HUES48 (cell line): ENCODE measurements around the gene AP3D1.
"Not testable (repeated sequence)": the region's sequence is repeated elsewhere in the genome, so short reads cannot be mapped to it uniquely, and the experiment has no call there.

Source experiments
- H3K27ac ChIP-seq: one replicate; pipeline ENCODE4 v1.7.0; 2013; ENCODE audit warnings: low read depth, low read length, inconsistent platforms
- H3K27me3 ChIP-seq: 2 replicates; pipeline ENCODE4 v1.6.1; 2013; ENCODE audit warnings: mild to moderate bottlenecking, low read length; ENCODE audit not compliant: control insufficient read depth, insufficient read depth
- H3K36me3 ChIP-seq: 2 replicates; pipeline ENCODE4 v1.6.1; 2013; ENCODE audit warnings: low read length; ENCODE audit not compliant: control insufficient read depth, insufficient read depth
- H3K4me1 ChIP-seq: 2 replicates; pipeline ENCODE4 v1.6.1; 2013; ENCODE audit warnings: mild to moderate bottlenecking, low read length; ENCODE audit not compliant: control insufficient read depth, insufficient read depth
- H3K4me3 ChIP-seq: 2 replicates; pipeline ENCODE4 v1.5.1; 2013; ENCODE audit warnings: mild to moderate bottlenecking, low read depth, low read length
- H3K9ac ChIP-seq: 2 replicates; pipeline ENCODE4 v1.6.1; 2013; ENCODE audit warnings: mild to moderate bottlenecking, low read depth, low read length, moderate library complexity
- H3K9me3 ChIP-seq: 2 replicates; pipeline ENCODE4 v1.6.1; 2013; ENCODE audit warnings: low read length; ENCODE audit not compliant: control insufficient read depth, insufficient read depth

Gene AP3D1

DNA sequence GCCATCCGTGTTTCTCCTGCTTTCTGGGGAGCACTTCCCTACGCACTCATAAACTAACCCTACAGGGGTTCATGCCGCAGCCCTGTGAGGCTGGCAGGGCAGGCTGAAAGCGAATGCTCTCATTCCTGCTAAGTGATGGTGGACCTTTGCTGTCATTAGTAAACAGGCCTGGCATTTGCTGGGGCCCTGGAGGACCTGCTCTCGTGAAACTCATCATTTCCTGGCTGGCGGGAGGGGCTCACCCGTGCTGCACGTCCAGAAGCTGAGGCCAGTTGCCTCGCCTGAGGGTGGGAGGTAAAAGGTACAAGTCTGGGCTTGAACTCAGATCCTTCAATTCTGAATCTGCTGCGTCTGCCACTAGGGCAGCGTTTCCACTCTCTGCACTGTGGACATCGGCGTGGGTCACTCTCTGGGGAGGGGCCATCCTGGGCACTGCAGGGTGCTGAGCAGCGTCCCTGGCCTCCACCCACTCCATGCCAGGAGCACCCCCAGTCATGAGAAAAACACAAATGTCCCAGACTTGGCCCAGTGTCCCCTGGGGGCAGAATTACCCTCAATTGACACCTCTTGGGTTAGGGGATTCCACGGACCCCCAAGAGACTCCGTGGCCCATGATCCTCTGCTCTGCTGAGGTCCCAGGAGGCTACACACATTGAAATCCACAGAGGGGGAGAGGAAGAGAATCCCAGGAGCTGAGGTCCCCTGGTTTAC, 62.2 kb downstream of the AP3D1 start:
- no peaks in the 10 kb centered on the region for H3K36me3 ChIP-seq
- no peaks in the 10 kb centered on the region for H3K9me3 ChIP-seq
- H3K4me1 ChIP-seq: peaks cover 9% of the 10 kb centered on the region; the same call in 1 of the 2 replicates
- H3K27me3 ChIP-seq: no peaks in the 10 kb centered on the region
- H3K4me3 ChIP-seq: no peak overlapping the region
- H3K9ac ChIP-seq: no peak overlapping the region
- H3K27ac ChIP-seq: peak overlapping the region; percentile 17

DNA sequence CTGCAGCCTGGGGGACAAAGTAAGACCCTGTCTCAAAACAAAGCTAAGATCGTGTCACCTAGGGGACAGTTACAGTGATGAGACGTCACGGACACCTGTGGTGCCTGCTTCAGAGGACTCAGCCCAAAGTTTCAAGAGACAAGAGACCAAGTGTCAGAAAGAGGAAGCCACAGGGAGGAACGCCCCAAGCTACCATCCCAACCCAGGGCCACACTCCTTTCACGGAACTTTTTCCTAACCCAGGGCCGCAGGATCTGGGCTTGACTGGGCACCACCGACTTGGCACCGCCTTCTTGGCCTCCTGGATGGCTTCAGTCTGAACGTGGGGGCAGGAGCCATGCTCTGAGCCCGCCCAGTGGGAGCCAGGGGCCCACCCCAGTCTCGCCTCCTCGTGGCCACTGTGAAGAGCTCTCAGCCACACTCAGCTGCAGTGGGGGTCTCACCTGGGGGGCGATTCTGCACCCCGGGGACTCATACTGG, 63.7 kb downstream of the AP3D1 start:
- Histone ChIP-seq H3K4me3 (no peak overlapping the region), H3K27ac (no peak overlapping the region), H3K9me3 (no peaks in the 10 kb centered on the region), H3K4me1 (peaks cover 9% of the 10 kb centered on the region; the same call in 1 of the 2 replicates), H3K9ac (no peak overlapping the region), H3K36me3 (no peaks in the 10 kb centered on the region; the same call in 1 of the 2 replicates), H3K27me3 (no peaks in the 10 kb centered on the region)

DNA sequence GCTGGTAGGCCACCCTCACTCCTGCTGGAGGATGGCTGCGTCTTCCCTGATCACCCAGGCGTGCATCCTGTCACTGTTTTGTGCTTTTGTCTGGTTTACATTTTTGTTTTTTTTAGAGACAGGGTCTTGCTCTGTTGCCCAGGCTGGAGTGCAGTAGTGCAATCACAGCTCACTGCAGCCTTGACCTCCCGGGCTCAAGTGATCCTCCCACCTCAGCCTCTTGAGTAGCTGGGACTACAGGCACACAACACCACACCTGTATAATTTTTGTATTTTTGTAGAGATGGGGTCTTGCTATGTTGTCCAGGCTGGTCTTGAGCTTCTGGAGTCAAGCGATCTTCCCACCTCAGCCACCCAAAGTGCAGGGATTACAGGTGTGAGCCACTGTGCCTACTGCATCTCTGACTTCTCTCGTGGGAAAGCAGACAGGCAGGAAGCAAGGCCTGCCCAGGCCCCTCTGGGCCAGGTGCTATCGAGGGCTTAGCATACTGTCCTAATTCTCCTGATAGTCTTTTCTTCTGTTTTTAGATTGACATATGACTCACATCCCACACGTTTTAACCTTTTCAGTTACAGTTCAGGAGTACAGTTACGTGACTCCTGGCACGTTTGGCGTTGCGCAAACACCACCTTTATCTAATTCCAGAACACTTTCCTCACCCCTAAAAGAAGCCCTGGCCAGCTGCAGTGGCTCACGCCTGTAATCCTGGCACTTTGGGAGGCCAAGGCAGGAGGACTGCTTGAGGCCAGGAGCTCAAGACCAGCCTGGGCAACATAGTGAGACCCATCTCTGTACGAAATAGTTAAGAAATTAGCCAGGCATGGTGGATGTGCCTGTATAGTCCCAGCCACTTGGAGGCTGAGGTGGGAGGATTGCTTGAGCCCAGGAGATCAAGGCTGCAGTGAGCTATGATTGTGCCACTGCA, 64.4 kb downstream of the AP3D1 start:
- not testable (repeated sequence) for H3K4me3 ChIP-seq, H3K27me3 ChIP-seq, H3K9ac ChIP-seq, H3K36me3 ChIP-seq, H3K27ac ChIP-seq, H3K9me3 ChIP-seq, H3K4me1 ChIP-seq

- Histone ChIP-seq H3K27me3 (no peaks in the 10 kb centered on the region), H3K36me3 (no peaks in the 10 kb centered on the region; the same call in 1 of the 2 replicates), H3K9ac (no peak overlapping the region), H3K4me3 (no peak overlapping the region), H3K9me3 (no peaks in the 10 kb centered on the region), H3K27ac (no peak overlapping the region), H3K4me1 (peaks cover 8% of the 10 kb centered on the region; the same call in 1 of the 2 replicates)
Measured at GRCh38 chr19:2084993-2085720, 66.2 kb downstream of the AP3D1 start.

DNA sequence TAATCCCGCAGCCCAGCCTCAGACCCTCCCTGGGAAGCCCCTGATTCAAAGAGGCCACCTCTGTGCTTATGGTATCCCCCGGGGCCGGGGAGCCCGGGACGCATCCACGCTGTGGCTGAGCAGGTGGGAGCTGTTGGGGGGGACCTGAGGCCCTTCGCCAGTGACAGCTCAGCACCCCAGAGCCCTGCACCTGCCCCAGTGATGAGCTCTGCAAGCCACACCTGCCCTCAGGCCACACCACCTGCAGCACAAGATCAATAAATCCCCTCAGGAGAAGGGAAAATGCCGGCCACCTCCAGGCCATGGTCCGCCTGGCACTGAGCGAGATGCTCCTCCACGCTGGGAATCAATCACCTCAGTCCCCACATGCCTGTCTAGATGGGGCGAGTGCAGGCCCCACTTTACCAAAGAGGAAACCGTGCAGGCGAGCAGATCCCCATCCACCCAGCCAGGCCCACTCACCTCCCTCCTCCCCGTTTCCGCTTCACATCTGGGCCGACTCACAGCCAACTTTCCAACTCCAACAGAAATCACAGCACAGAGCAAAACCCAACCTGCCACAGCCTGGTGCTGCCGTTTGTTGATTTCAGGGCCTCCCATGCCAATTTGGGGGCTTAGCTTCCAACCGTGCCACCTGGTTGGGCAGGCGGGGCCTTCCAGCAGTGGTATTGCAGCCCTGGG, 68.1 kb downstream of the AP3D1 start:
- Histone ChIP-seq H3K4me3 (no peak overlapping the region), H3K4me1 (no peaks in the 10 kb centered on the region), H3K27me3 (no peaks in the 10 kb centered on the region), H3K9ac (no peak overlapping the region), H3K9me3 (no peaks in the 10 kb centered on the region), H3K36me3 (no peaks in the 10 kb centered on the region; the same call in 1 of the 2 replicates), H3K27ac (no peak overlapping the region)

- H3K36me3 ChIP-seq: no peaks in the 10 kb centered on the region; the same call in 1 of the 2 replicates
- H3K27me3 ChIP-seq: no peaks in the 10 kb centered on the region
- no peak overlapping the region for H3K9ac ChIP-seq
- H3K4me3 ChIP-seq: no peak overlapping the region
- H3K9me3 ChIP-seq: no peaks in the 10 kb centered on the region
- no peaks in the 10 kb centered on the region for H3K4me1 ChIP-seq
- H3K27ac ChIP-seq: no peak overlapping the region
Measured at GRCh38 chr19:2081873-2082810, 69.2 kb downstream of the AP3D1 start.

DNA sequence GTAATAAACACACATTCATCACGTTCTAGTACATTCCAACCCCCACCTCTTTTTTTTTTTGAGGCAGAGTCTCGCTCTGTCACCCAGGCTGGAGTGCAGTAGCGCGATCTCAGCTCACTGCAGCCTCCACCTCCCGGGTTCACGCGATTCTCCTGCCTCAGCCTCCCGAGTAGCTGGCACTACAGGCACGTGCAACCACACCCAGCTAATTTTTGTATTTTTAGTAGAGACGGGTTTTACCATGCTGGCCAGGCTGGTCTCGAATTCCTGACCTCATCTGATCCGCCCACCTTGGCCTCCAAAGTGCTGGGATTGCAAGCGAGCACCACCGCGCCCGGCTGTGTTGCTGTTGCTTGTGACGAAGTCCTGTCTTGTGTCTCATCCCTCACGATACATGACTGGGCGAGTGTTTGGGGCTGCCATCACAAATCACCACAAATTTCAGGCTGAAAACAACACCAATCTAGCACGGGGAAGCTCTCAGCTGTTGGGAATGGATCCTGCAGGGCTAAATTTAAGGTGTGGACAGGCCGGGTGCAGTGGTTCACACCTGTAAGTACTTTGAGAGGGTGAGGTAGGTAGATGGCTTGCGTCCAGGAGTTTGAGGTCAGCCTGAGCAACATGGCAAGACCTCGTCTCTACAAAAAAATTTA, 70.9 kb downstream of the AP3D1 start:
- Histone ChIP-seq H3K9ac (no peak overlapping the region), H3K27me3 (no peaks in the 10 kb centered on the region), H3K4me3 (no peak overlapping the region), H3K4me1 (no peaks in the 10 kb centered on the region), H3K9me3 (no peaks in the 10 kb centered on the region), H3K27ac (no peak overlapping the region), H3K36me3 (no peaks in the 10 kb centered on the region; the same call in 1 of the 2 replicates)

DNA sequence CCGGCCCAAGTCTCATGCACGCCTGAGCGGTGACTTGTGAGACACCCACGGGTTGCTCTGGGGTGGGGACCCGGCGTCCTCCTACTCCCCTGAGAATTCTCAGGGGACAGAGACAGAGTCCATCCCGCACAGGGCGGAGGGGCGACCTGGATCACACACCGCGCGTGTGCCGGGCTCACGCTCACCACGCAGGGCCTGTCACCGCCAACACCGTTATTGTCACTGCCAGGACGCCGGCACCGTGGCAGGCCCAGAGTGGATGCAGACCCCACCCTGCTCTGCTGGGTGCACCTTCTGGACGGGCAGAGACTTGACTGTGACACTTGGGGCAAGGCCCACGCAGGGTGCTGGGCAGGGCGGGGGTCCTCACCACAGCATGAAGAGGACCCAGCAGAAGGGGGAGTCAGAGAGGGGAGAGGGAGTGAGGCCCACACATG, 71.5 kb downstream of the AP3D1 start:
- Histone ChIP-seq H3K27ac (no peak overlapping the region), H3K4me1 (no peaks in the 10 kb centered on the region), H3K9ac (no peak overlapping the region), H3K27me3 (no peaks in the 10 kb centered on the region), H3K36me3 (no peaks in the 10 kb centered on the region; the same call in 1 of the 2 replicates), H3K9me3 (no peaks in the 10 kb centered on the region), H3K4me3 (no peak overlapping the region)

- H3K27me3 ChIP-seq: no peaks in the 10 kb centered on the region
- no peaks in the 10 kb centered on the region; the same call in 1 of the 2 replicates for H3K36me3 ChIP-seq
- no peak overlapping the region for H3K9ac ChIP-seq
- no peak overlapping the region for H3K27ac ChIP-seq
- H3K4me1 ChIP-seq: no peaks in the 10 kb centered on the region
- H3K9me3 ChIP-seq: no peaks in the 10 kb centered on the region
- H3K4me3 ChIP-seq: no peak overlapping the region
Measured at GRCh38 chr19:2079076-2079864, 72.1 kb downstream of the AP3D1 start.
